KG1 (cell line): ENCODE data around the gene CYP4F12.
A peak's percentile ranks its signal among the peaks of the same experiment; 100 is the strongest.

Experiments
- DNase-seq: peaks from one replicate; lab custom pipeline; 2025; lab: John Stamatoyannopoulos, UW

The CYP4F12 gene

GRCh38 chr19:15672580-15673175 is at the start of gene CYP4F12:
CYP4F12 (plus strand) TSS chr19:15673087; CDS start chr19:15673530, 443 bp downstream.
- no peak for DNase-seq

GRCh38 chr19:15623711-15624318 is 49.1 kb upstream of the CYP4F12 start:
- DNase-seq = no peak

- no peak for DNase-seq
Measured at GRCh38 chr19:15628236-15629002, 44.5 kb upstream of the CYP4F12 start.

- DNase-seq = peak; percentile 50
Measured at GRCh38 chr19:15629003-15629880, 43.6 kb upstream of the CYP4F12 start.

- no peak for DNase-seq
Measured at GRCh38 chr19:15631817-15632216, 41.1 kb upstream of the CYP4F12 start.

GRCh38 chr19:15633082-15633835 is 39.6 kb upstream of the CYP4F12 start:
- no peak for DNase-seq

- DNase-seq = no peak
Measured at GRCh38 chr19:15634105-15634504, 38.8 kb upstream of the CYP4F12 start.

GRCh38 chr19:15635016-15635805 is 37.7 kb upstream of the CYP4F12 start:
- DNase-seq = no peak

GRCh38 chr19:15636026-15636425 is 36.9 kb upstream of the CYP4F12 start:
- no peak for DNase-seq

GRCh38 chr19:15639596-15639995 is 33.3 kb upstream of the CYP4F12 start:
- no peak for DNase-seq

GRCh38 chr19:15640294-15640903 is 32.5 kb upstream of the CYP4F12 start, which contains the start of gene CYP4F3:
CYP4F3 (plus strand) TSS chr19:15640897; CDS start chr19:15641416, 519 bp downstream.
- DNase-seq = no peak

GRCh38 chr19:15640904-15641597 is 31.8 kb upstream of the CYP4F12 start:
- DNase-seq = no peak

- no peak for DNase-seq
Measured at GRCh38 chr19:15641901-15642491, 30.9 kb upstream of the CYP4F12 start.

GRCh38 chr19:15642807-15643206 is 30.1 kb upstream of the CYP4F12 start:
- no peak for DNase-seq

- DNase-seq = no peak
Measured at GRCh38 chr19:15643387-15643786, 29.5 kb upstream of the CYP4F12 start.

GRCh38 chr19:15644066-15644741 is 28.7 kb upstream of the CYP4F12 start:
- DNase-seq = no peak

GRCh38 chr19:15644816-15645215 is 28.1 kb upstream of the CYP4F12 start:
- no peak for DNase-seq

- DNase-seq = no peak
Measured at GRCh38 chr19:15649526-15649925, 23.4 kb upstream of the CYP4F12 start.
